ENCODE data around the gene BICRA.

DNA sequence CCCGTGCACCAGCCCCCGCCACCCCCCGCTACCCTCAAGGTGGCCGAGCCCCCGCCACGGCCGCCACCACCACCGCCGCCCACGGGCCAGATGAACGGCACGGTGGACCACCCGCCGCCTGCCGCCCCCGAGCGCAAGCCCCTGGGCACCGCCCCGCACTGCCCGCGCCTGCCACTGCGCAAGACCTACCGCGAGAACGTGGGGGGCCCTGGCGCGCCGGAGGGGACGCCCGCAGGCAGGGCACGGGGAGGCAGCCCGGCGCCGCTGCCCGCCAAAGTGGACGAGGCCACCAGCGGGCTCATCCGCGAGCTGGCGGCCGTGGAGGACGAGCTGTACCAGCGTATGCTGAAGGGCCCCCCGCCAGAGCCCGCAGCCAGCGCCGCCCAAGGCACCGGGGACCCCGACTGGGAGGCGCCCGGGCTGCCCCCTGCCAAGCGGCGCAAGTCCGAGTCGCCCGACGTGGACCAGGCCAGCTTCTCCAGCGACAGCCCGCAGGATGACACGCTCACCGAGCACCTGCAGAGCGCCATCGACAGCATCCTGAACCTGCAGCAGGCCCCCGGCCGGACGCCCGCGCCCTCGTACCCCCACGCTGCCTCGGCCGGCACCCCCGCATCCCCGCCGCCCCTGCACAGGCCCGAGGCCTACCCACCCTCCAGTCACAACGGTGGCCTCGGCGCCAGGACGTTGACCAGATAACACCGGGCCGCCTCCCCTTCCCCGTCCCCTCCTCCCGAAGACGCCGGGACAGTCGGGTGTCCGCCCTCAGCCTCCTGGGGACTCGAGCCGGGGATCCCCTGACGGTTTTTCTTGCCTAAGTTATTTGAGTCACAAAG, 93.0 kb downstream of the BICRA start:
- TF ChIP-seq CTCF (conservative IDR thresholded peaks at IDR 0.05), result no peak
- TF ChIP-seq EZH2 (IDR thresholded peaks at IDR 0.05; ENCODE audit: low read depth), result no peak
